Fibroblast of skin of right quadriceps (primary cell): ENCODE measurements around the gene UNC5A.

Experiments
- DNase-seq: peaks from one replicate; pipeline ENCODE4 v3.0.0-alpha.2; 2013

The UNC5A gene

GRCh38 chr5:176901260-176902101, 91.1 kb downstream of the UNC5A start:
- DNase-seq, result no peak

DNA sequence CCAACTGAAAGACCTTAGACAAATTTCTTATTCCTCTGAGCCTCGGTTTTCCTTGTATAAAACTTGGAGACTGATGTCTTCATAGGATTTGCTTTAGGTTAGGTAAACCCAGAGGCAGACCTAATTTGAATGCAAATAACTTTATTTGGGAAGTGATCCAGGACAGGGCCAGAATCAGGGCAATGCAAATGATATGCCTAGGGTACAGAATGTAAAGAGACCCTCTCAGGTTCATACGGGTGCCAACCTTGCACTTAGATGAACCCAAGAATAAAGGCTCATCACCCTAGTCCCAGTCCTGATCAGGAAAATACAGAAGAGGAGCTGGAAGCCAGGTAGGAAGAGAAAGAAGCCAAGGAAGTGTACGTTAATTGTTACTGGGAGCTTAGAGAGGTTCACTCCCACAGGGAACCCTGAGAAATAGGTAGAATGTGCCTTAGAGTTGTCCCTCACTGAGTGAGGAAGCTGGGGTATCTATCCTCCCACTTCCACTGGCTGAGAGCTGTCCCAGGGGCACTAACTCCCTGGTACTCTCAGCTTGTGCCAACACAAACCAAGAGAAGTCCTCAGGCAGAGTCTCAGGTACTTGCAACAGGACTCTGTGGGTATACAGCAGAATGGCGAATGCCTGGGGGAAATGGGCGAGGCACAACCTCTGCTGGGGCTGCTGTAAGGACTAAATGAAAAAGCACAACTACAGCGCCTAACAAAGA, 91.9 kb downstream of the UNC5A start:
- no peak for DNase-seq

- no peak for DNase-seq
Measured at GRCh38 chr5:176902911-176903664, 92.7 kb downstream of the UNC5A start.

DNA sequence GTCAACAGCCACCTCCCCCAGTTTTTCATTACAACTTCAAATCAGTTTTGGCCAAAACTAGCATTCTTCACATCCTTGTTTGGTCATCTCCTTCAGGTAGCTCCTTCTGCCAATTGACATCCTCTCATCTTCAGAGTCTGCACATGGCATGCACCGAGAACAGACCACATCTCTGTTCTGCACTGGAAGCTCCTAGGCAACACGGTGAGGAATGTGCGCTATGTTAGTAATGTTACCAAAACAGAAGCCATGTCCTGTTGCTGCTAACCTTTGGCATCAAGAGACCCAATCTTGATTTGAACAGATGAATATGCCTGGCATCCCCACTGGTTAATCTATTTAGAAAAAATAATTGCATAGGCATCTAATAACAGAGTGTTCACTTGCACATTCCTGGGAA, 93.9 kb downstream of the UNC5A start:
- no peak for DNase-seq

GRCh38 chr5:176906126-176906525, 95.8 kb downstream of the UNC5A start:
- no peak for DNase-seq

GRCh38 chr5:176906796-176907195, 96.4 kb downstream of the UNC5A start:
- no peak for DNase-seq

DNA sequence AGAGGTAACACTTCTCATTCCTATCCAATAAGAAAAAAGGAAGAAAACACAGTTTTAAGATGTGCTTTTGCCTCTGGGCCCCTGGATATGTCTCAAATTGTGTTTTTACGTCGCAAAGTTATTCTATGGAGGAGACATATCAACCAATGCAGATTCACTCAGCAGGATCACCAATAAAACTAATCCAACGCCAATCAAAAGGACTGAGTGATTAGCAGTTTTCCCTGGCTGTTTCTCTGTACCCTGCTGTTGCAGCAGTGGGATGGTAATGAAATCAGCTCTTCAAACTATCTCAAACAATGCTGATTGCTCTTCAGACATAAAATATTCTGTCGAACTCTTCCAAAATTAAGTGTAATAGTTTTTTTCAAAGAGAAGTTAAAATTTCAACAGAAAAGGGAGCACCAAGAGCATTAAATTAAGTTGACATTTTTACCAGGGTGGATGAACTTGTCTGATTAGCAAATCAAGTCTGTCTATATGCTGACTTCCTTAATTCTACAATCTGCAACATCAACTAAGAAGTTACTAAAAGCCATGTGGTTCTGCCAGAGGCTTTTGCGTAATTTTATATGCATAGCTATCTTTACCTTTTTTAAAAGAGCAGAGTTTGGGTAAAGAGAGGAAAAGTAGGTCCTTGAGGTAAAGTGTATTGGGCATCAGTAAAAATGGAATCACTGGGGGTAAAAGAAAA, 98.5 kb downstream of the UNC5A start:
- DNase-seq, result no peak

- DNase-seq, result no peak
Measured at GRCh38 chr5:176912115-176912514, 101.8 kb downstream of the UNC5A start.

- DNase-seq, result no peak
Measured at GRCh38 chr5:176915906-176916305, 105.5 kb downstream of the UNC5A start.

- DNase-seq, result no peak
Measured at GRCh38 chr5:176916337-176916736, 106.0 kb downstream of the UNC5A start.

DNA sequence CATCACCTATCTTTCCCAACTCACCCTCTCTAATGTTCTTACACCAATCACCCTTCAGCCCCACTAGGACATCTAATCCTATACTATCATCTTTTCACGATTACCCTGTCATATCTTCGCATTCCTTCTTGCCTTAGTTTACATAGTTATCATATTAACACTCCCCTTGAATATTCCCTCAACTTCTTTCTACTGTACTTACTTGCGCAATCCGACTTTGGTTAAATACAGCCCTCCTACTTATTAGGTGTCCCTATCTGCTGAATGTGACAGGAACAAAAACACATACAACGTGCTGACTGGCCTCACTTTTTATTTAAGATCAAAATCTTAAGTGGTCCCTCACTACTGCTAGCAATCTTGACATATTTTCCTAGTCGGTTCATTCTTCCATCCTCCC, 108.3 kb downstream of the UNC5A start:
- no peak for DNase-seq

- DNase-seq, result no peak
Measured at GRCh38 chr5:176921714-176922113, 111.4 kb downstream of the UNC5A start.

GRCh38 chr5:176922817-176923216, 112.5 kb downstream of the UNC5A start:
- DNase-seq, result no peak

- DNase-seq, result no peak
Measured at GRCh38 chr5:176927562-176927961, 117.2 kb downstream of the UNC5A start.

- no peak for DNase-seq
Measured at GRCh38 chr5:176929654-176930053, 119.3 kb downstream of the UNC5A start.
